Stomach (tissue), 4 donors: ENCODE data around the gene CD300C.

Source experiments
- CTCF ChIP-seq, 7 experiments: fragments of 450-650 bp in 4 of 7; fragments of 200-600 bp in 3 of 7; sonication (generic) in 3 of 7; IDR thresholded peaks; one replicate each; pipeline ENCODE4 v1.5.1; 2016 to 2019; ENCODE audit warnings: antibody characterized with exemption in 7 of 7, control low read depth in 2 of 7, mild to moderate bottlenecking in 1 of 7
- POLR2AphosphoS5 ChIP-seq, 3 donors: sonication (generic); formaldehyde crosslinking; IDR thresholded peaks; one replicate each; pipeline ENCODE4 v1.6.1; 2016; ENCODE audit warnings: antibody characterized with exemption in 3 of 3

- TF ChIP-seq POLR2AphosphoS5 (IDR thresholded peaks at IDR 0.05): no peak
- TF ChIP-seq CTCF (IDR thresholded peaks at IDR 0.05): peak in 3 of 7 experiments; percentile 11 to 31 (median 12)
Measured at GRCh38 chr17:74566132-74566753, 20.3 kb upstream of the CD300C start.
